ENCODE results near the gene ZDHHC3.

DNA sequence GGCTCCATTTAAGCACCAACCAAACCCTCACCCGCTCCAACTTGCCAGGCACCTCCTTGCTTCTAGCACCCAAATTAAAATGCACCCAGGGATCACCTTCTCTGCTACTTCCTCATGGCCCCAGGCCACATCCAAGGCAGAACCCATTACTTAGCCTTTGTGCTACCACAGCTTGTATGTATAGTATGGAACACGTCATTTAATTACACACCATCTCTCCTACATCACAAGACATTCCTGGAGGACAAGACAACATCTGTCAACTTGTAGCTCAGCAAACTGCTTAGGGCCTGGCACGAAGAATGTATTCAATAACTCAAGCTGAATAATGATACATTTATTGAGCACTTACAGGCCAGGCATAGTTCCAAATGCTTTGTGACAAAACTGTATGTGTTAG, 23.3 kb downstream of the ZDHHC3 start:
- TF ChIP-seq, protein P1, sequence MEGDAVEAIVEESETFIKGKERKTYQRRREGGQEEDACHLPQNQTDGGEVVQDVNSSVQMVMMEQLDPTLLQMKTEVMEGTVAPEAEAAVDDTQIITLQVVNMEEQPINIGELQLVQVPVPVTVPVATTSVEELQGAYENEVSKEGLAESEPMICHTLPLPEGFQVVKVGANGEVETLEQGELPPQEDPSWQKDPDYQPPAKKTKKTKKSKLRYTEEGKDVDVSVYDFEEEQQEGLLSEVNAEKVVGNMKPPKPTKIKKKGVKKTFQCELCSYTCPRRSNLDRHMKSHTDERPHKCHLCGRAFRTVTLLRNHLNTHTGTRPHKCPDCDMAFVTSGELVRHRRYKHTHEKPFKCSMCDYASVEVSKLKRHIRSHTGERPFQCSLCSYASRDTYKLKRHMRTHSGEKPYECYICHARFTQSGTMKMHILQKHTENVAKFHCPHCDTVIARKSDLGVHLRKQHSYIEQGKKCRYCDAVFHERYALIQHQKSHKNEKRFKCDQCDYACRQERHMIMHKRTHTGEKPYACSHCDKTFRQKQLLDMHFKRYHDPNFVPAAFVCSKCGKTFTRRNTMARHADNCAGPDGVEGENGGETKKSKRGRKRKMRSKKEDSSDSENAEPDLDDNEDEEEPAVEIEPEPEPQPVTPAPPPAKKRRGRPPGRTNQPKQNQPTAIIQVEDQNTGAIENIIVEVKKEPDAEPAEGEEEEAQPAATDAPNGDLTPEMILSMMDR (IDR thresholded peaks at IDR 0.05; ENCODE audit: insufficient read depth, low read length) = no peak
- TF ChIP-seq POLR2AphosphoS5 (IDR thresholded peaks at IDR 0.05; ENCODE audit: low read depth) (no peak), GABPA (IDR thresholded peaks at IDR 0.05; ENCODE audit: low read depth) (no peak)
- TF ChIP-seq, protein P2, sequence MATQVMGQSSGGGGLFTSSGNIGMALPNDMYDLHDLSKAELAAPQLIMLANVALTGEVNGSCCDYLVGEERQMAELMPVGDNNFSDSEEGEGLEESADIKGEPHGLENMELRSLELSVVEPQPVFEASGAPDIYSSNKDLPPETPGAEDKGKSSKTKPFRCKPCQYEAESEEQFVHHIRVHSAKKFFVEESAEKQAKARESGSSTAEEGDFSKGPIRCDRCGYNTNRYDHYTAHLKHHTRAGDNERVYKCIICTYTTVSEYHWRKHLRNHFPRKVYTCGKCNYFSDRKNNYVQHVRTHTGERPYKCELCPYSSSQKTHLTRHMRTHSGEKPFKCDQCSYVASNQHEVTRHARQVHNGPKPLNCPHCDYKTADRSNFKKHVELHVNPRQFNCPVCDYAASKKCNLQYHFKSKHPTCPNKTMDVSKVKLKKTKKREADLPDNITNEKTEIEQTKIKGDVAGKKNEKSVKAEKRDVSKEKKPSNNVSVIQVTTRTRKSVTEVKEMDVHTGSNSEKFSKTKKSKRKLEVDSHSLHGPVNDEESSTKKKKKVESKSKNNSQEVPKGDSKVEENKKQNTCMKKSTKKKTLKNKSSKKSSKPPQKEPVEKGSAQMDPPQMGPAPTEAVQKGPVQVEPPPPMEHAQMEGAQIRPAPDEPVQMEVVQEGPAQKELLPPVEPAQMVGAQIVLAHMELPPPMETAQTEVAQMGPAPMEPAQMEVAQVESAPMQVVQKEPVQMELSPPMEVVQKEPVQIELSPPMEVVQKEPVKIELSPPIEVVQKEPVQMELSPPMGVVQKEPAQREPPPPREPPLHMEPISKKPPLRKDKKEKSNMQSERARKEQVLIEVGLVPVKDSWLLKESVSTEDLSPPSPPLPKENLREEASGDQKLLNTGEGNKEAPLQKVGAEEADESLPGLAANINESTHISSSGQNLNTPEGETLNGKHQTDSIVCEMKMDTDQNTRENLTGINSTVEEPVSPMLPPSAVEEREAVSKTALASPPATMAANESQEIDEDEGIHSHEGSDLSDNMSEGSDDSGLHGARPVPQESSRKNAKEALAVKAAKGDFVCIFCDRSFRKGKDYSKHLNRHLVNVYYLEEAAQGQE (IDR thresholded peaks at IDR 0.05; ENCODE audit: insufficient replicate concordance, low read depth) = no peak
